ENCODE measurements around the gene CITED4. TPM values are rescaled to one million over a fixed set of nuclear protein-coding genes. Genes with fewer than 3 reads are reported as not detected.

CITED4 gene
- total RNA-seq, 1 experiment from 2014 or later: 7.8 TPM

GRCh38 chr1:40856656-40857302 lies 5.4 kb downstream of the CITED4 start:
- Histone ChIP-seq H3K9me2 (ENCODE audit: insufficient read depth) (no peaks in the 10 kb centered on the region), H3K4me2 (ENCODE audit: low read length) (no peak overlapping the region), H3K27me3 (ENCODE audit: insufficient read depth, low read length) (no peaks in the 10 kb centered on the region), H3K4me3 (replicated peaks in 1 of 2; ENCODE audit: low read depth in 1 of 2, low read length in 2 of 2) (no peak overlapping the region), H2AFZ (ENCODE audit: low read depth, low read length, poor library complexity, severe bottlenecking) (no peak overlapping the region), H3K36me3 (ENCODE audit: control insufficient read depth in 1 of 2, insufficient read depth in 2 of 2, low read length in 2 of 2) (no peaks in the 10 kb centered on the region), H4K20me1 (ENCODE audit: insufficient read depth) (no peaks in the 10 kb centered on the region), H3K9ac (ENCODE audit: low read length) (no peak overlapping the region), H3K27ac (ENCODE audit: low read depth, low read length) (no peak overlapping the region), H3K79me2 (ENCODE audit: insufficient read depth, low read length) (no peaks in the 10 kb centered on the region), H3K4me1 (ENCODE audit: control insufficient read depth in 1 of 2, insufficient read depth in 2 of 2, low read length in 2 of 2) (peaks cover 0 to 4% of the 10 kb centered on the region in 2 experiments; a peak in 1 of 4 replicates), H3K9me3 (ENCODE audit: control insufficient read depth in 1 of 2, insufficient read depth in 1 of 2, low read depth in 1 of 2, low read length in 2 of 2) (no peaks in the 10 kb centered on the region)
- BruUV-seq (replicated peaks): no TSS peak
- RAD21 ChIA-PET (ENCODE audit: low non-redundant PET in 1 of 2, low total read pairs in 2 of 2, uncharacterized antibody in 2 of 2, unreplicated experiment in 2 of 2): no interaction called here
- DNase-seq (ENCODE audit: low read depth, low spot score): no peak
- TF ChIP-seq MAX (IDR thresholded peaks at IDR 0.05) (no peak), ZFX (IDR thresholded peaks at IDR 0.05) (no peak), FOSL1 (IDR thresholded peaks at IDR 0.05; ENCODE audit: low read depth) (no peak), CBX3 (IDR thresholded peaks at IDR 0.05; ENCODE audit: low read depth) (no peak), POLR2A (IDR thresholded peaks at IDR 0.05; ENCODE audit: borderline replicate concordance, extremely low read depth, insufficient read depth, insufficient read length) (no peak), EZH2 (IDR thresholded peaks at IDR 0.05) (no peak), ZNF274 (IDR thresholded peaks at IDR 0.05; ENCODE audit: low read depth, low read length) (no peak), SRF (IDR thresholded peaks at IDR 0.05; ENCODE audit: low read depth) (no peak)
- ATAC-seq: no peak
- POLR2A ChIA-PET: no interaction called here
- intact Hi-C loops (cut with micrococcal nuclease): no loop called here
- CTCF ChIA-PET: interaction anchor here (1.9 kb wide), 1 partner anchor 92 kb away, joined by 7 read pairs; no protein-coding TSS in a partner anchor

GRCh38 chr1:40856116-40856515 lies 6.0 kb downstream of the CITED4 start:
- H3K27ac ChIP-seq (ENCODE audit: low read depth, low read length): no peak overlapping the region
- no peak for ATAC-seq
- CTCF ChIA-PET: interaction anchor here (0.9 to 1.9 kb wide), 3 partner anchors 93 to 104 kb away, joined by 3 to 7 read pairs (median 4); no protein-coding TSS in a partner anchor
- no TSS peak for BruUV-seq (replicated peaks)
- POLR2A ChIA-PET: no interaction called here
- no peaks in the 10 kb centered on the region for H3K27me3 ChIP-seq (ENCODE audit: insufficient read depth, low read length)
- no peak for DNase-seq (ENCODE audit: low read depth, low spot score)
- no peaks in the 10 kb centered on the region for H3K9me2 ChIP-seq (ENCODE audit: insufficient read depth)
- RAD21 ChIA-PET (ENCODE audit: low non-redundant PET in 1 of 2, low total read pairs in 2 of 2, uncharacterized antibody in 2 of 2, unreplicated experiment in 2 of 2): no interaction called here
- no peak overlapping the region for H3K4me3 ChIP-seq (replicated peaks in 1 of 2; ENCODE audit: low read depth in 1 of 2, low read length in 2 of 2)
- H3K4me1 ChIP-seq (ENCODE audit: control insufficient read depth in 1 of 2, insufficient read depth in 2 of 2, low read length in 2 of 2): peaks cover 0 to 4% of the 10 kb centered on the region in 2 experiments; a peak in 1 of 4 replicates
- TF ChIP-seq RAD21 (IDR thresholded peaks at IDR 0.05; ENCODE audit: low read depth): no peak
- TF ChIP-seq ZFX (IDR thresholded peaks at IDR 0.05): no peak
- TF ChIP-seq ATF3 (IDR thresholded peaks at IDR 0.05): no peak
- TF ChIP-seq MAX (IDR thresholded peaks at IDR 0.05): no peak
- no peak for TF ChIP-seq YY1 (IDR thresholded peaks at IDR 0.05; ENCODE audit: extremely low read depth, insufficient replicate concordance, low read depth, low read length)
- no peak for TF ChIP-seq JUND (IDR thresholded peaks at IDR 0.05)
- TF ChIP-seq SIN3A (IDR thresholded peaks at IDR 0.05; ENCODE audit: low read depth): no peak
- TF ChIP-seq CEBPB (IDR thresholded peaks at IDR 0.05; ENCODE audit: low read depth): no peak
- no peak for TF ChIP-seq POLR2AphosphoS5 (IDR thresholded peaks at IDR 0.05; ENCODE audit: low read depth, low read length)
- no peak for TF ChIP-seq ZNF274 (IDR thresholded peaks at IDR 0.05; ENCODE audit: low read depth, low read length)
- no peak overlapping the region for H3K4me2 ChIP-seq (ENCODE audit: low read length)
- no peaks in the 10 kb centered on the region for H3K79me2 ChIP-seq (ENCODE audit: insufficient read depth, low read length)
- intact Hi-C loops (cut with micrococcal nuclease): no loop called here
- no peaks in the 10 kb centered on the region for H3K36me3 ChIP-seq (ENCODE audit: control insufficient read depth in 1 of 2, insufficient read depth in 2 of 2, low read length in 2 of 2)
- H3K9ac ChIP-seq (ENCODE audit: low read length): no peak overlapping the region
- no peaks in the 10 kb centered on the region for H3K9me3 ChIP-seq (ENCODE audit: control insufficient read depth in 1 of 2, insufficient read depth in 1 of 2, low read depth in 1 of 2, low read length in 2 of 2)
- no peaks in the 10 kb centered on the region for H4K20me1 ChIP-seq (ENCODE audit: insufficient read depth)
- no peak overlapping the region for H2AFZ ChIP-seq (ENCODE audit: low read depth, low read length, poor library complexity, severe bottlenecking)

All from HCT116 (cell line).